GM18909 (cell line): Measurements from ENCODE around the gene MYOC.
"Not testable (repeated sequence)": the region's sequence is repeated elsewhere in the genome, so short reads cannot be mapped to it uniquely, and the experiment has no call there.

Experiments used
- ATAC-seq: cut with Tn5 transposase; IDR thresholded peaks from one replicate; pipeline ENCODE4 v1.9.1; 2021; ENCODE audit warnings: mild to moderate bottlenecking; ENCODE audit not compliant: unreplicated experiment, poor library complexity

The MYOC gene

GRCh38 chr1:171652234-171652822, at the start of gene MYOC:
Gene MYOC, minus strand, starts transcription at chr1:171652688. Its CDS starts 77 bp downstream, at chr1:171652611.
- ATAC-seq: no peak

- no peak for ATAC-seq
Measured at GRCh38 chr1:171699531-171699930, 47.0 kb upstream of the MYOC start.

- ATAC-seq: not testable (repeated sequence)
Measured at GRCh38 chr1:171695772-171696171, 43.3 kb upstream of the MYOC start.

GRCh38 chr1:171693541-171693940, 41.1 kb upstream of the MYOC start:
- ATAC-seq: not testable (repeated sequence)

GRCh38 chr1:171683870-171684269, 31.4 kb upstream of the MYOC start:
- ATAC-seq: no peak

- ATAC-seq: no peak
Measured at GRCh38 chr1:171680339-171680738, 27.9 kb upstream of the MYOC start.

- ATAC-seq: no peak
Measured at GRCh38 chr1:171676823-171677222, 24.3 kb upstream of the MYOC start.

- no peak for ATAC-seq
Measured at GRCh38 chr1:171674431-171675405, 22.2 kb upstream of the MYOC start.

- ATAC-seq: no peak
Measured at GRCh38 chr1:171670739-171671138, 18.3 kb upstream of the MYOC start.

- ATAC-seq: no peak
Measured at GRCh38 chr1:171668372-171668771, 15.9 kb upstream of the MYOC start.

- no peak for ATAC-seq
Measured at GRCh38 chr1:171666114-171666769, 13.8 kb upstream of the MYOC start.

GRCh38 chr1:171664976-171665375, 12.5 kb upstream of the MYOC start:
- no peak for ATAC-seq

GRCh38 chr1:171663854-171664575, 11.5 kb upstream of the MYOC start:
- no peak for ATAC-seq

- no peak for ATAC-seq
Measured at GRCh38 chr1:171663036-171663853, 10.8 kb upstream of the MYOC start.

GRCh38 chr1:171661076-171661650, 8.7 kb upstream of the MYOC start:
- no peak for ATAC-seq

- ATAC-seq: not testable (repeated sequence)
Measured at GRCh38 chr1:171656206-171656605, 3.7 kb upstream of the MYOC start.

- no peak for ATAC-seq
Measured at GRCh38 chr1:171655746-171656116, 3.2 kb upstream of the MYOC start.

- peak; percentile 66 for ATAC-seq
Measured at GRCh38 chr1:171654942-171655745, 2.7 kb upstream of the MYOC start.
